Breast epithelium (tissue), 4 donors: ENCODE results near the gene LTBP4. TPM values are rescaled to one million over a fixed set of nuclear protein-coding genes. Genes with fewer than 3 reads are reported as not detected.
A peak's percentile ranks its signal among the peaks of the same experiment; 100 is the strongest.

Source experiments
- DNase-seq, 2 donors: peaks; one replicate each; pipeline ENCODE4 v3.0.0-alpha.2; 2019; ENCODE audit warnings: low spot score in 2 of 2
- H3K27ac ChIP-seq, 2 donors: fragments of 200-600 bp; sonication (generic) in 1 of 2; one replicate each; pipeline ENCODE4 v1.5.1; 2016 to 2019; ENCODE audit warnings: mild to moderate bottlenecking in 1 of 2
- H3K27me3 ChIP-seq, 2 donors: fragments of 200-600 bp; sonication (generic) in 1 of 2; one replicate each; pipeline versions ENCODE4 v1.5.1 to v1.6.0; 2017 to 2019; ENCODE audit warnings: control low read depth in 1 of 2, mild to moderate bottlenecking in 1 of 2
- H3K36me3 ChIP-seq: fragments of 200-600 bp; one replicate; pipeline ENCODE4 v1.5.1; 2019
- H3K4me1 ChIP-seq, 2 donors: fragments of 200-600 bp; sonication (generic); one replicate each; pipeline ENCODE4 v1.5.1; 2016 to 2019; ENCODE audit warnings: control low read depth in 1 of 2
- H3K4me3 ChIP-seq, 3 donors: fragments of 200-600 bp; sonication (generic); 1 replicate in 2 of 3; 2 replicates in 1 of 3; pipeline ENCODE4 v1.5.1; 2016 to 2019; ENCODE audit warnings: mild to moderate bottlenecking in 3 of 3, moderate library complexity in 2 of 3
- H3K9me3 ChIP-seq, 2 donors: fragments of 200-600 bp; sonication (generic) in 1 of 2; one replicate each; pipeline ENCODE4 v1.5.1; 2016 to 2019; ENCODE audit warnings: control low read depth in 1 of 2
- POLR2A ChIP-seq: fragments of 450-650 bp; IDR thresholded peaks from one replicate; pipeline ENCODE4 v1.6.1; 2016; ENCODE audit warnings: antibody characterized with exemption, mild to moderate bottlenecking, moderate library complexity
- POLR2AphosphoS5 ChIP-seq, 3 donors: sonication (generic); formaldehyde crosslinking; IDR thresholded peaks; one replicate each; pipeline ENCODE4 v1.6.1; 2017; ENCODE audit warnings: antibody characterized with exemption in 3 of 3
- intact Hi-C: fragments of 100-400 bp; cut with DNase I; formaldehyde crosslinking; loops from one replicate; pipeline ENCODE4 v1.15.1; 2023; ENCODE audit warnings: low total_unique reads
- total RNA-seq, 3 donors: library from RNA; depleted of rRNA; stranded (reverse); fragments of >200 nt; gene quantifications; one replicate each; pipeline ENCODE4 v1.1.0, GENCODE V29; 2016
- TF ChIP-seq, protein P1 (sequence below), 3 donors: fragments of 450-650 bp; IDR thresholded peaks; one replicate each; pipeline ENCODE4 v1.5.1; 2016 to 2017; ENCODE audit warnings: antibody characterized with exemption in 3 of 3, mild to moderate bottlenecking in 3 of 3, moderate library complexity in 3 of 3

LTBP4 gene
- total RNA-seq, 3 donors from 2014 or later = 52.7 to 130 (median 89.1) TPM

DNA sequence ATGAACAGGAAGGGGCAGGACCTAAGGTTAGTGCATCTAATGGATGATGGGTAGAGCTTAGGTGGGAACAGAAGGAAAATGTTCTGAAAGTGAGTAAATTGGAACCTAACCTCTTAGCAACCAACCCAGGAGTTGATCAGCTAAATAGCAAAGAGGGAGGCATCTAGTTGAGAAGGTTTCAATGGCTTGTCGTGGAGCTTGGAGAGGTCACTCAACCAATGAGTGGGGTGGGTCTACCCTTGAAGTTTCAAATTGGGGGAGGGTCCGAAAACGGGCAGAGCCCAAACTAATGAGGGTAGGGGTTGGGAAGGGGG is 30.2 kb upstream of the LTBP4 start:
- Histone ChIP-seq H3K27me3 (peaks cover 4 to 24% of the 10 kb centered on the region in 2 donors), H3K36me3 (no peaks in the 10 kb centered on the region), H3K4me1 (peaks cover 4 to 7% of the 10 kb centered on the region in 2 donors), H3K4me3 (peak overlapping the region in 1 of 3 donors; percentile 73), H3K27ac (peak overlapping the region; percentile 36 to 60), H3K9me3 (no peaks in the 10 kb centered on the region)
- TF ChIP-seq POLR2A (no peak), POLR2AphosphoS5 (IDR thresholded peaks at IDR 0.05) (no peak)
- TF ChIP-seq, protein P1, sequence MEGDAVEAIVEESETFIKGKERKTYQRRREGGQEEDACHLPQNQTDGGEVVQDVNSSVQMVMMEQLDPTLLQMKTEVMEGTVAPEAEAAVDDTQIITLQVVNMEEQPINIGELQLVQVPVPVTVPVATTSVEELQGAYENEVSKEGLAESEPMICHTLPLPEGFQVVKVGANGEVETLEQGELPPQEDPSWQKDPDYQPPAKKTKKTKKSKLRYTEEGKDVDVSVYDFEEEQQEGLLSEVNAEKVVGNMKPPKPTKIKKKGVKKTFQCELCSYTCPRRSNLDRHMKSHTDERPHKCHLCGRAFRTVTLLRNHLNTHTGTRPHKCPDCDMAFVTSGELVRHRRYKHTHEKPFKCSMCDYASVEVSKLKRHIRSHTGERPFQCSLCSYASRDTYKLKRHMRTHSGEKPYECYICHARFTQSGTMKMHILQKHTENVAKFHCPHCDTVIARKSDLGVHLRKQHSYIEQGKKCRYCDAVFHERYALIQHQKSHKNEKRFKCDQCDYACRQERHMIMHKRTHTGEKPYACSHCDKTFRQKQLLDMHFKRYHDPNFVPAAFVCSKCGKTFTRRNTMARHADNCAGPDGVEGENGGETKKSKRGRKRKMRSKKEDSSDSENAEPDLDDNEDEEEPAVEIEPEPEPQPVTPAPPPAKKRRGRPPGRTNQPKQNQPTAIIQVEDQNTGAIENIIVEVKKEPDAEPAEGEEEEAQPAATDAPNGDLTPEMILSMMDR (IDR thresholded peaks at IDR 0.05) = no peak
- intact Hi-C loops = no loop called here
- no peak for DNase-seq

DNA sequence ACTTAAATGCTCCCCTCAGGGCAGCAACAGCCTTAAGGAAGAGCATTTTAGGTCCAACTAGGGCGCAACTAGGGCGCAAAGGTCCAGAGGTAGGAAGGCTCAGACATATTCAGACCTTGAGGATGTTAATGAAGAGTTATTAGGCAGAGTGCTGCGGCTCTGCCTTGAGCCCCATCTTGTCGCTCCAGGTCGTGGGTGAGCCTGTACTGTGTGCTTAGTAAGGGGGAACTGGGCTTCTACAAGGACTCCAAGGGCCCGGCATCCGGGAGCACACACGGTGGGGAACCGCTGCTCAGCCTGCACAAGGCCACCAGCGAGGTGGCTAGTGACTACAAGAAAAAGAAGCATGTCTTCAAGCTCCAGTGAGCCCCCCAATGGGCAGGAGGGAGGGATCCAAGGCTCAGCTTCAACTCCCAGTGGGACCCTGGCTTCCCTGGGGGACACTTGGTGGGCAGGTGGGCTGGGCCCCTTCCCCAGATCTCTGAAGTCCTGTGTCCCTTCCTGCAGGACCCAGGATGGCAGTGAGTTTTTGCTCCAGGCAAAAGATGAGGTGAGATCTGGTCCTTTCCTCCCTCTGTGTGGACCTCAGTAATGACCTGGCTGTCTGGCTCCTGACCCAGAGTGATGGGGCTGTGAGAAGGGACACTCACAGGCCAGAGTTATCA is 29.2 kb upstream of the LTBP4 start:
- H3K4me3 ChIP-seq = no peak overlapping the region

DNA sequence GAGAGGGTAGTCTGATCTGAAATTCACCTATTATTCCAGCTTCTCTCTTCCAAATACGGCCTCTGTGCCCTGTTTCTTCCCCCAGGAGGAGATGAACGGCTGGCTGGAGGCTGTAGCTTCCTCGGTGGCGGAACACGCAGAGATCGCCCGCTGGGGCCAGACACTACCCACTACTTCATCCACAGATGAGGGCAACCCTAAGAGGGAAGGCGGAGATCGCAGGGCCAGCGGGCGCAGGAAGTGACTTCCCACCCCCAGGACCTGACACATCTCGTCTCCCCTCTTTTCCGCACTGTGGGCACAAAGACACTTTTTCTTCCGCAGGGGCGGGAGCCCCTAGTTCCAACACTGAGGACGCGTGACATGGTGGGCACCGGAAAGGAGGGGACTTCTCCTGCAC is 25.8 kb upstream of the LTBP4 start:
- Histone ChIP-seq H3K27ac (no peak overlapping the region), H3K4me3 (no peak overlapping the region), H3K9me3 (no peaks in the 10 kb centered on the region), H3K36me3 (no peaks in the 10 kb centered on the region), H3K4me1 (peaks cover 0 to 2% of the 10 kb centered on the region in 2 donors), H3K27me3 (no peaks in the 10 kb centered on the region)
- TF ChIP-seq POLR2A (no peak), POLR2AphosphoS5 (IDR thresholded peaks at IDR 0.05) (no peak)
- TF ChIP-seq, protein P1 (IDR thresholded peaks at IDR 0.05) = no peak
- DNase-seq = no peak
- intact Hi-C loops = no loop called here

More for the DNA sequence above, 29.2 kb upstream of the LTBP4 start:
- Histone ChIP-seq H3K9me3 (no peaks in the 10 kb centered on the region), H3K36me3 (no peaks in the 10 kb centered on the region), H3K27ac (no peak overlapping the region), H3K4me1 (peaks cover 4 to 7% of the 10 kb centered on the region in 2 donors), H3K27me3 (peaks cover 4 to 14% of the 10 kb centered on the region in 2 donors)
- DNase-seq = no peak
- intact Hi-C loops = no loop called here
- TF ChIP-seq POLR2AphosphoS5 (IDR thresholded peaks at IDR 0.05) = no peak
- TF ChIP-seq, protein P1 (IDR thresholded peaks at IDR 0.05) = no peak
- TF ChIP-seq POLR2A = no peak

DNA sequence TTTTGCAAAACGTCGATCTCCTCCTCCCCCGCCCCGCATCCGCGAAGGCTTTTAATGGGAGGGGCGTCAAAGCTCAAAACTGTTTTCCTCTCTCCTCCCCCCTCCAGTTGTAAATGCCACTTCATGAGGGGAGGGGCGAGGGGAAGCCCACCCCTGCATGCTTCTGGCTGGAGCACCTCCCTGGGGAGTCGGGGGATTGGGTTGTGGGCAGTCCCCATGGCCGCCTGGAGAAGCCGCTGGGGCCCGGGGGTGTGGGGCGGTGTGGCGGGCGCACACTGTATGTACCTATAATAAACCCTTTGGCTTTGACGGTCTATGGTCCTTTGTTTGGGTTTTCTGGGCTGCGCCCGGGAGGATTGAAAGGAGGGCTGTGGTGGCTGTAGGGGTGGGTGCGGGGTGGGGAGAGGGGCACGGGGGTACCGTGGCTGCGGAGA is 25.0 kb upstream of the LTBP4 start:
- no peaks in the 10 kb centered on the region for H3K27me3 ChIP-seq
- no peaks in the 10 kb centered on the region for H3K4me1 ChIP-seq
- no peaks in the 10 kb centered on the region for H3K36me3 ChIP-seq
- TF ChIP-seq, protein P1 (IDR thresholded peaks at IDR 0.05) = no peak
- TF ChIP-seq POLR2AphosphoS5 (IDR thresholded peaks at IDR 0.05) = no peak
- TF ChIP-seq POLR2A = no peak
- peak overlapping the region in 1 of 2 donors; percentile 79 for H3K27ac ChIP-seq
- intact Hi-C loops = no loop called here
- H3K4me3 ChIP-seq = peak overlapping the region; percentile 82 to 90 (median 85)
- no peaks in the 10 kb centered on the region for H3K9me3 ChIP-seq
- no peak for DNase-seq

DNA sequence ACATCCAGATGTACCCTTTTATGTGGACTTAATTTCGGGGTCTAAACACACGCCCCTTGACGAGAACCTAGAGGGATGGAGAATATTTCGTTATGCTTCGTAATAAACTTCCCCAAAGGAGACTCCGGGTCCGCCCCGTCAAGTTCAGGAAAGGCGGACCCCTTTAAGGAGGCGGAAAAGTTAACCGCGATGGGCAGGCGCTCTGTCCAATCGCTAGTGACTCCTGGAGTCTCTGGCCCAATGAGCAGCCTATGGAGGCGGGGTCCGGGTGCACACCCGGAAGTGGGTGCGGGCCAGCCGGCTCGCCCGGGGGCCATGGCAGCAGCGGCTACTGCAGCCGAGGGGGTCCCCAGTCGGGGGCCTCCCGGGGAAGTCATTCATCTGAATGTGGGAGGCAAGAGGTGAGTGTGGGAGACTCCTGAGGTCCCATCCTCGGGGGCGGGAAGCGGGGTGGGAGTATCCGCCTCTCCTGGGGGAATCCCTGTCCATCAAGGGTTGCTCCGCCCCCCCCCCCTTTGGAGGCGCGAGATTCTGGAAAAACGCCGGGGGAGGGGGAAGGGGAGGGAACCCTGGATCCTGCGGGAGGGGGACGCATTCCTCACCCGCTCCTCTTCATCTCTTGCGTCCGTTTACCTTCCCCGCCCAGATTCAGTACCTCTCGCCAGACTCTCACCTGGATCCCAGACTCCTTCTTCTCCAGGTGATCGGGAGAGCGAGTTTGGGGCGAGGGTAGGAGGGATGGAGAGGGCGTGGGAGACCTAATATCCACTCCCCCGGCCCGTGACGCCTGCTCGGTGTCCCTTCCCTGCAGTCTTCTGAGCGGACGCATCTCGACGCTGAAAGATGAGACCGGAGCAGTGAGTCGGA is 24.4 kb upstream of the LTBP4 start, which contains the start of gene SHKBP1:
Gene SHKBP1 (plus strand): TSS at position 289 of the 867 bp plus-strand sequence. CDS start 27 bp downstream, at position 316.
- peak; percentile 90 to 94 for DNase-seq
- Histone ChIP-seq H3K27me3 (no peaks in the 10 kb centered on the region), H3K9me3 (no peaks in the 10 kb centered on the region), H3K36me3 (no peaks in the 10 kb centered on the region), H3K4me1 (no peaks in the 10 kb centered on the region), H3K27ac (peak within 1 kb of the TSS; percentile 77 to 79), H3K4me3 (peak within 1 kb of the TSS; percentile 82 to 90 (median 85))
- intact Hi-C loops = no loop called here
- peak in 2 of 3 donors; percentile 61 to 77 for TF ChIP-seq POLR2AphosphoS5 (IDR thresholded peaks at IDR 0.05)
- TF ChIP-seq, protein P1 (IDR thresholded peaks at IDR 0.05) = no peak
- TF ChIP-seq POLR2A = peak; percentile 51
